HG02884 (cell line): ENCODE data around the gene SAP30.
A peak's percentile ranks its signal among the peaks of the same experiment; 100 is the strongest.

Experiments
- ATAC-seq: cut with Tn5 transposase; IDR thresholded peaks from one replicate; pipeline ENCODE4 v1.9.1; 2021; ENCODE audit warnings: mild to moderate bottlenecking, moderate library complexity; ENCODE audit not compliant: unreplicated experiment

Gene SAP30

DNA sequence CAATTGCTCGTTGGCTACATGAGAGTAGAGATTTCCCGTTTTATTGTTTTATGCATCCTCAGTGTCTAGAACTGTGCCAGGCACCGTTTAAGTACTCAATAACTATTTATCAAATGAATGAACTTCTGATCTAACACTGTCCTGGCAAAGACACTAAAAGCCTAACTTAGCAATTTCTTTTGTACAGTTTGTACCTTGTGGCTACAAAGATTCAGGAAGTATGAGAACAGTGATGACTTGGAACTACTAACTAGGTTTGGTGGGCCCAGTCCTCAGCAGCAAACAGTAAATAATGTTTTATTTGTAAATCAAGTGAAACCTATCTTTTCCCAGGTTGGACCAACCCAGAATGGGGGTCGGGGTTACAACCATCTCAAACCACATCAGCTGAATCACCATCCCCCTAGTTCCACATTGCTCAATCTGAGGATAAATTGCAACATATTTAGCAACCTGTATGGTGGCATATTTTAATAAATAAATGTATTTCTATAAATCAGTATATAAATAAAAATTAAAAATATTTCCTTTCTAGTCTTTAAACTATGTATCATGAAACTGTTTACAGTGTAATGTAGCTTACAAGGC, 40.4 kb downstream of the SAP30 start:
- no peak for ATAC-seq

DNA sequence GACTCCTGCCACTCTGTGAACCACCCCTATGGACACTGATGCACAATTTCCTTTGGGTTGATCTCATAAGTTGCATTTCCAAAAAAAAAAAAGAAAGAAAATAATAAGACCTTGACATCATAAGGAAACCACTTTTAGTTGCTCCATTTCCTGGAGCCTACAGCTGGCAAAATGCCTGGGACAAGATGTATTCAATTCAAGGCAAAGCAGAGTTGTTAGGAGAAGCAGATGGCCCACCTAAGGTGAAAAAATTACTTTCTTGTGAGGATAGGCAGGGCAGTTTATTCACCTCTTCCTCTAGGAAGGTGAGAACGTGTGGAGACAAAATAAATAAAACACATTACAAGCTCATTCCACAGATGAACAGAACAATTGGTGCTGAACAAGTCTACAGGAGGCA, 42.3 kb downstream of the SAP30 start:
- ATAC-seq: no peak

- ATAC-seq: no peak
Observed at GRCh38 chr4:173414456-173414855, 43.7 kb downstream of the SAP30 start.

DNA sequence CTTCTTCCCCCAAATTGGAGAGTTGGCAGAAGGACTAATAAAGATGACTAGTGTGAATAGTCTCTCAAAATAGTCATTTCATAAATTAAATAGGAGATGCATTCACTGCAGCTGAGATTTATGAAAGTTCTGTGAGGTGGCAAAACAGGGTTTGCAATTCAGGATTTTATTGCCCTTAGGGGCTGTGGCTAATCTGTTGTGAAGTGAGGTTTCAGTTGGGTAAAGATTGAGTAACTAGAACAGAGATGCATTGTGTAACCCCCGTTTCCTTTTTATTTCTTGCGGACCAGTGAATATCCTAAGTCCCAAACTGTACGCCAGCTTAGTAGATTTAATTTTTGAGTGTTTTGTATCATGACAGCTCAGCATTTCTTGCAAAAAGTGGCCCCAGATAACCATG, 44.3 kb downstream of the SAP30 start:
- ATAC-seq: no peak

DNA sequence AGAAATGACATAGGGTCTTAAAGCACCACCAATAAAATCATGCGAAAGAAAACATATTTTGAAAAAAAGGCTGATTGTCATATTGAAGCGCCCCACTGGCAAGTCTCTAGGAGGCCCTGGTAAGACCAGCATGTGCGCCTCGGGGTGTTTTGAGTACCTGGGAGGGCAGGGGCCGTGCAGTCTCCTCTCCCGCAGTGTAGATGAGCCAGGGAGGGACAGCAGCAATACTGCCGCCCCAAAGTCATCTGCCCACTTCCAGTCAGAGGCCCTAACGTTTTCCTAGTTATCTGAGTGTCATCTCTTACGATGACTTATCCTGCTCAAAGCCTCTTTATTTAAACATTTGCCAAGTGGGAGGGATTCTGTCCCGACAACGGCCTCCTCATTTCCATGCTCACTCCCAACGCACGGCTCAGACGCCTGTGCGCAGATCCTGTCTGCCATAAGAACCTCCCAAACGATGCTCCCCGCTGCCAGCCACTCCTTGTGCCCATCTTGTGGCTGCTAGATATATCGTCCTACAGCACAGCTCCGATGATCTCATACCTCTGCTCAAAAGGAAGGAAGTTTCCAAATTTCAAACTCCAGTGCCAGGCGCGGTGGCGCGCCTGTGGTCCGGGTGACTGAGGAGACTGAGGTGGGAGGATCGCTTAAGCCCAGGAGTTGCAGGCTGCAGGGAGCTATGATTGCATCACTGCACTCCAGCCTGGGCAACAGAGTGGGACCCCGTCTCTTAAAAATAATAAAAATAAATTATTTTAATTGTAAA, 45.3 kb downstream of the SAP30 start:
- no peak for ATAC-seq

GRCh38 chr4:173417833-173418232, 47.1 kb downstream of the SAP30 start:
- ATAC-seq: no peak

DNA sequence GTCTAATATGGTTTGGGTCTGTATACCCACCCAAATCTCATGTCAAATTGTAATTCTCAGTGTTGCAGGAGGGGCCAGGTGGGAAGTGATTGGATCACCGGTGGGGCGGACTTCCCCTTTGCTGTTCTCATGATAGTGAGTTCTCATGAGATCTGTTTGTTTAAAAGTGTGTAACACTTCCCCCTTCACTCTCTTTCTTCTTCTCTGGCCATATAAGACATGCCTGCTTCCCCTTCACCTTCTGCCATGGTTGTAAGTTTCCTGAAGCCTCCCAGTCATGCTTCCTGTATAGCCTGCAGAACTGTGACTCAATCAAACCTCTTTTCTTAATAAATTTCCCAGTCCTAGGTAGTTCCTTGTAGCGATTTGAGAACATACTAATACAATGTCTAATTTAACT, 47.9 kb downstream of the SAP30 start:
- ATAC-seq: no peak

DNA sequence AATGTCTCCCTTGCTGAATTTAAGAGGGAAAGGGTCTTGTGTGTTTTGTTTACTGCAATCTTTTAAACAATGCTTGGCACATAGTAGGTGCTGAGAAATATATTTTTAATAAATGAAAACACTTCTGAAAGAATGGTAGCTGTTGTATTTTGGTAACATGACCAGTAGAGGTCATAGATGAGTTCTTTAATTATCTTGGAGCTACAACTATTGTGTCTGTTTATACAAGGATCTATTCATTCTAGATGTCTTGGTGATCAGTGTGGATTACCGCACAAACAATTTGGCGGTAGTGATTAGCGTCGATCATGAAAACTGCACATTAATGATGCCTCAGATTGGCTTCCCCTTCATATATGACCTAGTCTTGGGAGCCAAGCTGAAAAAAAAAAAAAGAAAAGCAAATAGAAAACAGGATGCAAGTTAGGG, 49.6 kb downstream of the SAP30 start:
- ATAC-seq: peak; percentile 56

GRCh38 chr4:173420801-173421200, 50.0 kb downstream of the SAP30 start:
- no peak for ATAC-seq

DNA sequence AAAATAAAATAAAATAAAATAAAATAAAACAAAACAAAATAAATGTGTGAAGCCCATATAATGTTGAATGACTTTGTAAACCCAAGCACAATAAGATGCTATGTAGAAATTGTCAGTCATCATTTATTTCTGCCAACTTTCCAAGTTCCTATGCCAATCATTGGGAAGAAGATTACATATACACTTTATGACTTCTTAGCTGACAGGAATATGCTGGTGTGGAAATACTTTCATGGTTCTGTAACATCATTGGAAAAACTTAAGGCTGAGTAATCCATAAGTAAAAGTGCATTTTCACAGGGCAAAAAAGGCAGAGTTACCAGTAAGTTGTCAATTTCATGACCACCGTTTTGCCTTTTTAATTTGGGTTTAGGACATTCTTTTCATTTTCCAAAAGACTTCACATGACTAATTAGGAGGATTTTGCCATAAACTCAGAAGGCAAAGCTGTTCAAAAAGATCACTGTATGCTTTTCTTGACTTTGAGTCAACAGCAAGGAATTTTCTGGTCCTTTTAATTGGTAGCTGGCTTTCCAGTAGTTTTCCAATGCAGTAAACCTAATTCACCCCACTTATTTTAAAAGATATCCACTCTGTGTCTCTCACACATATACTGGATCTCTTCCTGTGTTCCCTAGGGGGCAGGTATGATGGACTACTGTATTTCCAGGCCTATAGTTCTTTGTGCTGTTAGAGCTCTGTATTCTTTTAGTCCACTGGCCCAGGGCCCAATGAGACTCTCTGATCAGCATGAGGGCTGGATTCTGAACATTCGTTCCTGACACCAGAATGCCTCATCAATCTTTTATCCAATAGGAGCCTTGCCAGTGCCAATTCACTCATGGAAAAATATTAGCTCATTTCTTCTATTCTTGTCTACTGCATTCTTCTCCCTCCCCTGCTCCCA, 54.4 kb downstream of the SAP30 start:
- ATAC-seq: no peak

DNA sequence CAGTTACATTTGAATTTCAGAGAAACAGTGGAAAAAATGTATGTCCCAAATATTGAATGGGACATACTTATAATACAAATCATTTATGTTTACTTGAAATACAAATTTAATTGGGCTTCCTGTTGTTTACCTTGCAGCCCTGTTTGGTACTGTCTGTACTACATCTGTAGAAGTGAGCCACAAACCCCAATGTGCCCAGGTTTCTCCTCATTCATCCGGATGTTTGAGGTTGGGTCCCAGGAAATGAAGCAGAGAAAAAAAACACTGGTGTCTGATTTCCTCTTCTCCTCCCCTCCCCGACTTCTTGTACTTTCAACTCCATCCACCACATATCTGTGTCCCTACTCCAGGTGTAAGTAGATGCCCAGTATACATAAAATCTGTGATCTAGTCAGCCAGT, 55.3 kb downstream of the SAP30 start:
- ATAC-seq: no peak
